ENCODE data around the gene MEF2A.
"Not testable (repeated sequence)": the region's sequence is repeated elsewhere in the genome, so short reads cannot be mapped to it uniquely, and the experiment has no call there.

MEF2A gene

GRCh38 chr15:99565299-99566156 is at the start of gene MEF2A:
Gene MEF2A (plus strand): TSS chr15:99565984. CDS start chr15:99633120, 67,136 bp downstream.
- no peak for FAIRE-seq

DNA sequence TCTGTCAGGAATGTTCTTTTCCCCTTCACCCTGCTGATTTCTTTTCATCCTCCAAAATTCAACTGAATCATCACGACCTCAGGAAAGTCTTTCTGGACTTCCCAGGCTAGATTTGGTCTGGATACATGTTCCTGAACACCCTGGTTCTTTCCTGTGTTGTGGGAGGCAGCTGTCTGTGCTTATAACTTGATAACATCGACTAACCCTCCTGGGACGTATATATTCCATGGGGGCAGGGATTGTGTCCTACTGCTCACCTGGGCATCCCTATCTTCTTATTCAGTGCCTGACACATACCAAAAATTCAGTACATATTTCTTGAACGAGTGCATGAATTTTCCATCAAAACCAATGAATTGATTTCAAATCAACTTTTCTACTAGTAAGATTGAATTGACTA is 47.6 kb upstream of the MEF2A start:
- no peak for FAIRE-seq

DNA sequence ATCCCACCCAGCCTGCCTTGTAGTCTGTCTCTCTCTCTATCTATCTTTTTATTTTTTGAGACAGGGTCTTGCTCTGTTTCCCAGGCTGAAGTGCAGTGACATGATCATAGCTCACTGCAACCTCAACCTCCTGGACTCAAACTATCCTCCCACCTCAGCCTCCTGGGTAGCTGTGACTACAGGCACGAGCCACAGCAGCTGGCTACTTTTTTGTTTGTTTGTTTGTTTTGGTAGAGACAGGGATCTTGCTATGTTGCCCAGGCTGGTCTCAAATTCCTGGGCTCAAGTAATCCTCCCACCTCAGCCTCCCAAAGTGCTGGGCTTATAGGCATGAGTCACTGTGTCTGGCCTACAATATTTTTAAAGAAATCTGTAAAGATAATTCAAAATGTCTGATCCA is 46.4 kb upstream of the MEF2A start:
- not testable (repeated sequence) for FAIRE-seq

- FAIRE-seq, result no peak
Observed at GRCh38 chr15:99522288-99522687, 43.5 kb upstream of the MEF2A start.

DNA sequence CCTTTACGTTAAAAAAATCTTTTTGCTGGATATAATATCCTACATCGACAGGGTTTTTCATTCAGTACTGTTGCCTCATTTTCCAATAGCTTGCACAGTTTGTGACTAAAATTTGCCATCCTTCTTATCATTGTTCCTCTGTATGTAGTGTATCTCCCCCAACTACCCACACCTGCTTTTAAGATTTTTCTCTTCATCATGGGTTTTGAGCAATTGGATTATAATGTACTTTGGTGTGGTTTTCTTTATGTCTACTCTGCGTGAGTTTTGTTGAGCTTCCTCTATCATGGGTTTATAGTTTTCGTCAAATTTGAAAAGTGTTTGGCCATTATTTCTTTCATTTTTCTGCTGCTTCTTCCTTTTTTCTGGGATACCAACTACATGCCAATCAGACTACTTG is 39.6 kb upstream of the MEF2A start:
- FAIRE-seq, result no peak

GRCh38 chr15:99526671-99527070 is 39.1 kb upstream of the MEF2A start:
- no peak for FAIRE-seq

- FAIRE-seq, result no peak
Observed at GRCh38 chr15:99536422-99537040, 29.3 kb upstream of the MEF2A start.

DNA sequence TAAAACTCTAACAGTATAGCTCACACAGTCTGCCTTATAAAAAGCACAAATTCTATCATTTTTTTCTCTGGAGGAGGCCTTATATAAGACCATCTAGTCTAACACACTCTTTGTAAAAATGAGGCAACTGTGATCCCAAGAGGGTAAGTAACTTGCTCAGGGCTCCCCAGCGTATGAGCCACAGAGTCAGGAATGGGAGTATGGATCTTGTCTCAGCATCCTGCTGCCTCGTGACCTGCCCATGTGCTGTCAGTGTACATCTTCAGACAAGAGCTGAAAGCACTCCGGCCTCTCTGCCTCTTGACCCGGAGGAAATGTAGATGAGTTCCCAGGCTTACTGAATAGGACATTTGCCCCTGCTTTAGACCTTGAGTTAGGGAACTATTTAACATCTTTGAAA is 28.4 kb upstream of the MEF2A start:
- FAIRE-seq, result no peak

GRCh38 chr15:99538261-99538660 is 27.5 kb upstream of the MEF2A start:
- no peak for FAIRE-seq

- FAIRE-seq, result no peak
Observed at GRCh38 chr15:99542828-99543227, 23.0 kb upstream of the MEF2A start.

- no peak for FAIRE-seq
Observed at GRCh38 chr15:99545605-99546004, 20.2 kb upstream of the MEF2A start.

GRCh38 chr15:99546441-99547100 is 19.2 kb upstream of the MEF2A start:
- FAIRE-seq, result no peak

- no peak for FAIRE-seq
Observed at GRCh38 chr15:99547517-99547916, 18.3 kb upstream of the MEF2A start.

DNA sequence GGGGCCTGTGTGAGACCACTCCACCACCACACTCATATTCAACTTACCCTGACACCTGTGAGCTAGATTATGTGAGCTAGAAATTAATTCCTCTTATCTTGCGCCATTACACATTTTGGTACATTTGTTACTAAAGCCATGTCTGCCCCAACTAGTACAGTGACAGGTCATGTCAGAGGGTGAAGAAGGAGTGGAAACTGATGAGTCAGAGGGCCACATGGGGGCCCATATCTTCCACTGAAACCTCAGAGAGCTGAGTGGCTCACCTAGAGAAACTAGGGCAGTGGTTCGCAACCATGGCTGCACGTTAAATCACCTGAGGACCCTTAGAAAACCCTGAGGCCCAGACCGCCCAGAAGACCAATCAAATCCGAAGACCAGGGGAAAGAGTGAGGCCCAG is 15.7 kb upstream of the MEF2A start:
- FAIRE-seq, result no peak

DNA sequence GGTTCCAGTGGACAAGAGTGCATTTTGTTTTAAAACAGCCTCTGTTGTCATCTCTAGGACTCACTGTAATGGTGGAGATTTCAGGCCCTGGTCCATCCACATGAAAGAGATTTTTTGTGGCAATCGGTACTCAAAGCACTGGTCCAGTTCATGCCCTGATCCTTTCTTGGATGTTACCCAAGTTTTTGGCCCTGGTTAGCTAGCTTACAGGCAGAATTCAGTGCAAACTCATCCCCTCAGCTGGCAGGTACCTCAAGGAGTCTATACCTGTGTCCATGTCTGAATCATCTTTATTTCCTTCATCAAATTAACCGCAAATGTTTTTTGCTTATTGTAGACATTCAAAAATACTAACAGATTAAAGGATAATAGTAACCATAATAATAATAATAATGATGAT is 13.7 kb upstream of the MEF2A start:
- no peak for FAIRE-seq

- no peak for FAIRE-seq
Observed at GRCh38 chr15:99554880-99555488, 10.8 kb upstream of the MEF2A start.

DNA sequence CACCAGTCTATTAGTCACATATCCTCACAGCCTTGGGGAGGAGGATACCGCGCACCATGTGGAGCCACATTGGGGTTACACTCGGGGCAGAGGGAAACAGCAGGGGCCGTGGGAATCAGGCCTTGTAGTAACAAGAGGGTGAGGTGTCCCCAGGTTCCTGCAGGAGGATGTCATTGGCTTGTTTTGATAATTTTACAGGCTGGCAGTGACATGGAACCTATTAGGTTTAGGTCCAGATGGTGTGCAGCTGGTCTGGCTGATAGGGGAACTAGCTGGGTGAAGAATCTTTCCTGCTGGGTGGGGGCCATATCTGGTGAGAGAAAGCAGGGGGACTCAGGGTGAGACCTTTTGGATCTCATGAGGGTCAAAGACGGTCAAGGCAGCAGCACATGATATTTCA is 9.8 kb upstream of the MEF2A start:
- FAIRE-seq, result no peak

DNA sequence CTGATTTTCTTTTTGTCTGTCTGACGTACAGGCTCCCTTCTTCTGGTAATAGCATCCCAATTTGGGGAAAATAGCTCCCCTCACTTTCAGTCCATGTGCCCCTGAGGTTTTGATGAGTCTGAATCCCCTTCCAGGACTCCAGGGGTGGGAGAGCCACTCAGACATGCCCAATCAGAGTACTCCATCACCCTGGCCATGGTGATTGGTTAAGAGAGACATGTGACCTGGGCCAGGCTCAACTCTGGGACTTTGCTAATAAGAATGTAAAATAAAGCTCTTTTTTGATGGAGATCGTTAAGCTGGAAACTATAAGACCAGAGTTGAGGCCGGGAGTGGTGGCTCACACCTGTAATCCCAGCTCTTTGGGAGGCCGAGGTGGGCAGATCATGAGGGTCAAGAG is 9.2 kb upstream of the MEF2A start:
- no peak for FAIRE-seq

DNA sequence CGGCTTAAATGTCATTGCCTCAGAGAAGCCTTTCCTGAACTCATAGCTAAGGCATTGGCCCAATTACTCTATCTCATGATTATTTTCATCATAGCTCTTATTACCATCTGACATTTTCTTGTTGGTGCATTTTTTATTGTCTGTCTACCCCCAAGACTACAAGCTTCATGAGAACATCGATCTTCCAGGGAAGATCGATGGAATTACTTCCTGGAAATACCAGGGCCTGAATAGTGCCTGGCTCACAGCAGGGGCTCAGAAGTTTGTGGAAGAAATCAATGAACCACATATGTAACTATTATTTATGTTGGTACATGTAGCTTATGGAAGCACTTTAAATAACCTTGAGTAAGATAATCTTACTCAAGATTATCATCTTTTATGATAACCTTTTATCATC is 7.7 kb upstream of the MEF2A start:
- FAIRE-seq, result no peak

- FAIRE-seq, result no peak
Observed at GRCh38 chr15:99558571-99558970, 7.2 kb upstream of the MEF2A start.

GRCh38 chr15:99561476-99562230 is 4.1 kb upstream of the MEF2A start:
- no peak for FAIRE-seq

GRCh38 chr15:99562238-99562637 is 3.5 kb upstream of the MEF2A start:
- FAIRE-seq, result no peak

Measured in TTC549 (cell line).